Skeletal muscle cell (primary cell): Measurements from ENCODE around the gene GPX3.

Source experiments
- DNase-seq: peaks from one replicate; pipeline ENCODE4 v3.0.0-alpha.2; 2010; ENCODE audit warnings: low read depth
- H3K4me3 ChIP-seq: 2 replicates; pipeline ENCODE4 v1.5.1; 2011; ENCODE audit warnings: low read depth, mild to moderate bottlenecking, control low read depth, low read length, moderate library complexity

GPX3 gene

DNA sequence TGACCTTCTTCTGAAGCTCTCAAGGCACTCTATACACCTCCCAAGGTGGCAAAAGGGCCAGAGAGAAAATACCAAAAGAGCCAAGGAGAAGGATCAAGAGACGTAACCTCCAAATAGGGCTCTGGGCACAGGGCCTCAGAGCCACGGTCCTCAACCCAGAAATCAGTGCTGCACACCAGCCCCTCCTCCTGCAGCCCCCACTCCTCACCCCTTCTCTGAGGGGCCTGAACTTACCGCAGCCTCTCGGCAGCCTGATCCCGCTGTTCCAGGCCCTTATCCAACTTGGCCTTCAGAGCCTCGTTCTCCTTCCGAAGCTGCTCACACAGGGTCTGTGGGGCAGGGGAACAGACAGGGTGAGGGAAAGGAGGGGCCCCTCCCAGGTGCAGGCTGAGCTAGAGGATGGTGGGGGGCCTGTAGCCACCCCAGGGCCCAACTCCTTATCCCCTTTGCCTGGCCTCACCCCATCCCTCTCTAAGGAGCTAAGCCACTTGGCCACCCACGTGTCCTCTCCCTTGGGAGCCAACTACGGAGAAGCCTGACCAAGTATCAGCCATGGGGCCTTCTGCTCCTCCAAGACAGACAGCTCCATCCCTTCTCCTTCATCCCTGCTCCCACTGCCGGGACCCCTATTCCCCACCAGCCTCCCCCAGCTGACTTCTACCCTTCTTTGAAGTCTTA is 31.7 kb downstream of the GPX3 start:
- DNase-seq: no peak
- no peak overlapping the region for H3K4me3 ChIP-seq

- DNase-seq: no peak
- H3K4me3 ChIP-seq: no peak overlapping the region
These were observed 32.4 kb downstream of the GPX3 start for GRCh38 chr5:151052836-151053235.

DNA sequence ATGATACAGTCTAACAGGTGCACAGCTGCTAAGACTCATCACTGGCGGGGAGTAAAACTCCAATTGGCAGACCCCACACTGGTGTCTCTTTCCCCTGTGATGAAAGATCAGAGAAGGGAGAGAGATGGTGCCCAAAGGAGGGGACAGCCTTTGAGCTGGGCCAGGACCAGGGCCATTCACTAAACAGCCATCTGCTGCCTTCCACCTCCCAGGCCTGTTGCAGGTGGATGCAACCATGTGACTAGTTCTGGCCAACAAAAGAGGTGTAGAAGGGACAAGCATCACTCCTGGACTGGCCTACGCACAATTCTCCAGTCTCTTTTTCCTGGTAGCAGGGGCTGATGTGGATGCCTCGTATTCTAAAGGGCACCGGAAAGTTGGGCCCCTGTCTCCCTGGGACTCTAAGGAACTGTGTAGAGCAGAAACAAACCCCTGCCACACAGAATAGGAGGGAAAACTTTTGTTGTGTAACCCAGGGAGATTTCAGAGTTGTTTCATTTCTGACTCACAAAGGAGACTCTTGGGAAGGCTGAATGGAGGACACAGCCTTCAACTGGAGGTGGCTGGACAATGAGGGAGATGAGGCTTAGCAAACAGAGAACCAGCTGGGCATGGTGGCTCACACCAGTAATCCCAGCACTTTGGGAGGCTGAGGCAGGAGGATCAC is 33.5 kb downstream of the GPX3 start:
- no peak overlapping the region for H3K4me3 ChIP-seq
- no peak for DNase-seq

GRCh38 chr5:151054709-151055108 is 34.3 kb downstream of the GPX3 start:
- no peak for DNase-seq
- H3K4me3 ChIP-seq: no peak overlapping the region

GRCh38 chr5:151055336-151055735 is 34.9 kb downstream of the GPX3 start:
- H3K4me3 ChIP-seq: no peak overlapping the region
- DNase-seq: no peak

DNA sequence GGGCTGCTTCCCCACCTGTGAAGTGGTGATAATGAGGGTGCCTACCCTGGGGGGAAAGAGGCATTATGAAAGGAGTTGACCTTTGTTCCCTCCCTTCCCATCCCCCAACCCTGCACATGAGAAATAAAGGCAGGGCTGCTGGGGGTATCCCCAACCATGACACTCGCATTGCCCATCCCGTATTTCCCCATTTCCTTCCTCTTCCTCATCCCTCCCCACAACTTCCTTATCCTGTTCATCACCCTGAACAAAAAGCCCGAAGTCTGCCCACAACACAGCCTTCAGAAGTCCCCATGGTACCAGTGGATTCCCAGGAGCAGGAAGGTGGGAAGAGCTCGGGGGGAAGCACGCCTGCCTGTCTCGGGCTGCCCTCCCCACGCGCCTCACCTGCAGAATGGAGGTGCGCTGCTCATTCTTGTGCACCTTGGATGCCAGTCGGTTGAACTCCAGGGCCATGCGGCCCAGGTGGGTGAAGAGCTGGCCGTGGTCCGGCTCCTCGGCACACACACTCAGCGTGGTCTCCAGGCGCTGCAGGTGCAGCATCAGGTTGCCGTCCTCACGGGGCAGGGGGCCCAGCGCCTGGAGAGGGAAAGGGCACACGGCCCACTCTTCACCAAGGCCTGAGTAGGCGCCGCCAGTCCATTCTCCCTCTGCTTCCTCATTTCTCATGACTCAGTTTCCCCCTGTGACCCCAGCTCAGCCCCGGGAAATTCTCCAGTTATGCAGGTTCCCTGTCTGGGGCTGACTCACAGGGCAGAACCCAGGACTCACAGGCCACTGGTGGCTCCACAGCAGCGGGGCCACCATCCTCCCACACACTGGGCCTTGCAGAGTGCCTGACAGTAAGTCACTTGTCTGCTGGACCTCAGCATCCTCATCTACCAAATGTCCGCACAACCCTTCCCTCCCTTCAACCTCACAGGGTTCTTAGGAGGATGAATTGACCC is 36.3 kb downstream of the GPX3 start:
- no peak for DNase-seq
- no peak overlapping the region for H3K4me3 ChIP-seq

DNA sequence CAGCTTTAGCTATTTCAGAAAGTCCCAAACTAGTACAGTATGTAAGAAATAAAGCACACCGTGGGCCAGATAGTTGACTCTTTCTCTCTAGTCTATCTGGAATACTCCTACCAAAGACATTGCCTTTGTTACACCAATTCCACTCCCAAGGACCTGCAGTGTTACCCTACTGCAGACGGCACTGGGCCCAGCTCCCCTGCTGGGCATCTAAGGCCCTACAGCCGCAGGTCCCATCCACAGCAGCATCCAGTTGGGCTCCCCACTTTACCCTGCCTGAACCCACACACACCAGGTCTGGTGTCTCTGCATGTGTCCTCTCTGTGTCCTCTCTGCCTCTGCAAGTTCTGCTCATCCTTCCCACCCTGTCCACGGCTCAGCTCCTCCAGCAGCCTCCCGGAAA is 37.9 kb downstream of the GPX3 start:
- H3K4me3 ChIP-seq: no peak overlapping the region
- no peak for DNase-seq

GRCh38 chr5:151058891-151059489 is 38.6 kb downstream of the GPX3 start:
- DNase-seq: no peak
- no peak overlapping the region for H3K4me3 ChIP-seq

DNA sequence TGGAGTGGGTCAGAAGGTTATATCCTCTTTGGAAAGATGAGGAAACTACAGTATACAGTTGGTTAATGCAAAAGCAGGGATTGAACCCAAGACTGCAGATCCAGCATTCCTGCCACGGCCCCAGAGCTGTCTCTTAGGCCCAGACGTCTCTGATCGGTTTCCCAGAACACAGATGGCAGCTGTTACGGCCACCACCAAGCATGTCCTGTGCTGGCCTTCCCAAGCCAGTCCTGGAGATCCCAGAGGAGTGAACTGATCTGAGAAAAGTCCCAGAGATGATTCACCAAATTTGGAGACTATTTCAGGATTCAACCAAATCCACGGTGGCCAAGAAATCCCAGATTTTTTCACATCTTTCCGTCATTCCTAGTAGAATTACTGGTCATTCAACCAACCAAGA is 40.4 kb downstream of the GPX3 start:
- DNase-seq: no peak
- no peak overlapping the region for H3K4me3 ChIP-seq

DNA sequence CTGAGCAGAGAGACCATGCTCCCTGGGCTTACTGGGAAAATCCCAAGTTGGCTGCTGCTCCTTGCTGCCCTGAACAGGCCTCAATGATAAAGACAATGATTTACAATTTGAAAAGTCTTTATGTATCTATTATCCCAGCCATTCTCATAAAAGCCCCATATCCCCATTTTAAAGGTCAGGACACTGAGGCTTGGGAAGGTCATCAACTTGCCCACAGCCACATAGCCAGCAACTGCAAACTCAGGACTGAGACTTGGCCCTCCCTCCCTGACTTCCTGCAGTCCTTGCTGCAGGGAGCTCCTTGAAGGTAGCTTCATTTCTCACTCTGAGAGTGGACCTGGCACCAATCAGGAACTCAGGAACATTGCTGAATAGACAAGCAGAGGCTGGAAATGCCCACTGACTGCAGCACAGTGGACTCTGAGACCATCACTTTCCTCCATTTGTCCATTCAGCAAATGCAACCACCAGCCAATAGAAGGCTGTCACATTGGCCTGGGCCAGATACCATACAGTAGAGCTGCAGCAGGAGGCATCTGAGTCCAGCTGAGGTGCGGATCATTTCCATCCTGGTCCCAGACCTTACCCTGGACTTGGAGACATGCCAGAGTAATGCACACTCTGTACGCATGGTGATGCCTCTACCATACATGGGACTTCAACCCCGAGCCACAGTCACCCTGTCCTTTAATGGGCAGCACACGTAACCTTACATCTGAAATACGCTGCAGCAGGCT is 42.2 kb downstream of the GPX3 start:
- no peak overlapping the region for H3K4me3 ChIP-seq
- DNase-seq: no peak

GRCh38 chr5:151063142-151063989 is 43.0 kb downstream of the GPX3 start:
- H3K4me3 ChIP-seq: no peak overlapping the region
- no peak for DNase-seq

DNA sequence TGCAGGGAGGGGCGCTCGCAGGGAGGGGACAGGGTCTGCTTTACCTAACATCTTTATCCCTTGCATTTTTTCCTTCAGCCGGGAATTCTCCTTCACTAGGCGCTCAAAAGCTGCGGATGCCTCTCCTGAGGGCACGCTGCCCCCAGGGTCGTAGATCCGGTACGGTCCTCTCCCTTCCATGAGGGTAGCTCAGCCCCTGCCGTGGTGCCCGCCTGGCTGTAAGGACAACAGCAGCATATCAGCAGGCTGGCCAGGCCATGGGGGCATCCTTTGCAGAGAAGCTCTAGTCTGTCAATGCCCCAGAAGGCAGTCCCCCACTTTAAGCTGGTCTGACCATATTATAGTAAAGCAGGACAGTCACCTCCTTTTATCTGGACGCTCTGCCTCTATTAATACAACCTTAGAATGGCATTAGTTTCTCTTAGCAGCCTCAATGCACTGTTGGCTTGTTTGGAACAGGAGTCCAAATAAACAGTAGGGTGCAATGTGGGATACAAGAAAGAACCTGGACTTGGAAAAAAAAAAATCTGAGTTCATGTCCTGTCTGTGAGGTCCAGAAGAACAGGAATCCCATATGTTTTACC is 44.6 kb downstream of the GPX3 start:
- DNase-seq: no peak
- H3K4me3 ChIP-seq: no peak overlapping the region

DNA sequence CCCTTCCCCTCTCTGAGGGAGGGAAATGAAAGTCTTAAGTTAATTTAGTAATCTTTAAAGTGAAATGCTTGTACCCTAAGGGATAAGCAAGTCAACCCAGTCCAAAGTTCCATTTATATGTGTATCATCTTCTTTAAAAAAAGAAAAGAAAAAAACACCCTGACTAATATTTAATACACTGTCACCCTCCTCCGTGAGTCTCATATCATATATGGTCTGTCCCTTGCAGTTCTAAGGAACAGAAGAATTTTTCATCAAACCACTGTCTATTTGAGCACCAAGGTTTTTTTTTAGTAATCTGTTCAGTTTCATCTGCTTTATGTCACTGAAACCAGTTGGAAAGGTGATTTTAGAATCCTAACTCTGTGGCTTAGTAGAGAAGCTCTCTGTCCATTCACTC is 45.2 kb downstream of the GPX3 start:
- no peak overlapping the region for H3K4me3 ChIP-seq
- DNase-seq: no peak

DNA sequence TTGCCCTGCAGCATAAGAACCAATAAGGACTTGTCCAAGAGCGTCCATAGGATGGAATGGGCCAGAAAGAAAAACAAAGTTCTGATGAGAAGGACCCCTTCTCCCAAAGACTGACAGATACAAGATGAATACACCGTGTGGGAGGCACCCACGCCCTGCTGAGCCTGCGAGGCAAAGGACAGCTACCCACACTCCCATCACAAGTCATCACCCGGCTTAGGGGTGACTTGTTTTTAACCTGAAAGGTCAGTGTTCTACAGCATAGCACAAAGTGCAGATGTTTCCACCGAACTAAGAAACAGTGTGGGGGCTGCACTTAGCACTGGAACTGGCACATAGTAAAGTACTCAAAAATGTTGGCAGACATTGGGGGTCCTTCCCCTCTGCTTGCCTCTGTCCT is 46.5 kb downstream of the GPX3 start:
- no peak overlapping the region for H3K4me3 ChIP-seq
- no peak for DNase-seq

DNA sequence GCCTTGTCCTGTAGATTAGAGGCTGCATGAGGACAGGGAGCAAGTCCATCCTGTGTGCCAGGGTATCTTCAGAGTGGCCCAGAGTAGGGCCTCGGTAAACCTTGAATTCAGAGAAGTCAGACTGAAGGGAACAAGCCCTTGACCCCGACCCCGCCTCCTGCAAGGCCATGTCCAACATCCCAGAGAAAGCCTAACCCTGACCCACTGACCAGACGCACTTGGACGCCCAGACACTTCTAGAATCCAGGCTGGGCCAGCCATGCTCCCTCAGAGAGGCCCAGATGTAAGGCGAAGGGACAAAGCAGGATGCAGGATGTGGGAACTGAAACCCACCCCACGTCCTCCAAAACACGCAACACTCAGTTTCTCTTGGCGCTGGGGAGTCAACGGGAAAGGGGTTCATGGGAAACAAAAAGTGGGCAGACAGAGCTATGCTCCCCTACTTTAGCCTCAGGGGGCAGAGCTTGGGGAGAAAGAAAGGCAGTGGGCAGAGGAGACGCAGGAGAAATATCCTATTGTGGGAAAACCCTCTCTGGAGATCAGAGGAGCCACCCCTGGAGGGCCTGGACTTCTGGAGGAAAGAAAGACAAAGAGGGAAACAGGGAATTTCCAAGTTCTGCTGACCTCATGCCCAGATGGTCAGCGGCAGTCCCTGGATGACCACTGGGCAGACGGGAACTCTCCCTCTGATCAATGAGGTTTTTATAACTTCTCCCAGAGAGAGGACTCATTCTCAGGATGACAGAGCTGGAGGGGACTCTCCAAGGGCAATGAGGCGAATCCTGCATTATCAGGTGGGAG is 47.4 kb downstream of the GPX3 start:
- DNase-seq: no peak
- H3K4me3 ChIP-seq: no peak overlapping the region

GRCh38 chr5:151068433-151069197 is 48.2 kb downstream of the GPX3 start:
- no peak overlapping the region for H3K4me3 ChIP-seq
- no peak for DNase-seq

DNA sequence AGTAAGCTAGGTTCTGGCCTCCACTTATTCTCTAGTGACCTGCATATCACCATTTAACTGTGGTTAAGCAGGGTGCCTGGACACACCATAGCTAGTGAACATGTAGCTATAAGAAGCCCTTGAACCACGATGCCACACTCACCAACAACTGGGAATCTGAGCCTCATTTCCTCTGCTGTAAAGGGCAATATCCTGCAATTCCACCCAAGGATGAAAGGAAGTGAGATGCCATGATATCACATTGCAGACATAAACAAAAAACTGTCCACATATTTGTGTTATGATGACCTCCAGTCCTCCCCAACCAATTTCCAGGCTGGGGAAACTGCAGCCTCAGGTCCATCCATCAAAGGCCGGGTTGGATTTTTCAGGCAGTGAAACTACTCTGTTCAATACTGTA is 50.1 kb downstream of the GPX3 start:
- DNase-seq: no peak
- no peak overlapping the region for H3K4me3 ChIP-seq
